HEK293T (cell line): ENCODE results near the gene FAM229B.
A peak's percentile ranks its signal among the peaks of the same experiment; 100 is the strongest.

Experiments
- CTCF ChIA-PET: fragments of 350-600 bp; formaldehyde crosslinking; extraction: SDS; loops from one replicate; lab custom pipeline; 2021; ENCODE audit warnings: antibody characterized with exemption, inconsistent platforms; lab: Yijun Ruan, JAX
- POLR2A ChIA-PET: fragments of 350-600 bp; formaldehyde crosslinking; extraction: SDS; loops from one replicate; lab custom pipeline; 2020; ENCODE audit warnings: antibody characterized with exemption, inconsistent platforms; lab: Yijun Ruan, JAX
- DNase-seq: peaks from one replicate; pipeline ENCODE4 v3.0.0; 2012; ENCODE audit warnings: mixed read lengths; ENCODE audit errors: extremely low spot score
- ARNT ChIP-seq: fragments of 450-650 bp; IDR thresholded peaks from 2 replicates; pipeline ENCODE4 v1.6.1; 2017; ENCODE audit warnings: mild to moderate bottlenecking
- BHLHE40 ChIP-seq: fragments of 450-650 bp; IDR thresholded peaks from 2 replicates; pipeline ENCODE4 v1.6.1; 2016; ENCODE audit warnings: mild to moderate bottlenecking, moderate library complexity, borderline replicate concordance
- CTBP1 ChIP-seq: fragments of 450-650 bp; IDR thresholded peaks from 2 replicates; pipeline ENCODE4 v1.6.1; 2016; ENCODE audit warnings: borderline replicate concordance
- ELF4 ChIP-seq: fragments of 450-650 bp; IDR thresholded peaks from 2 replicates; pipeline ENCODE4 v1.6.1; 2017; ENCODE audit warnings: antibody characterized with exemption
- FOXA1 ChIP-seq: fragments of 450-650 bp; IDR thresholded peaks from 2 replicates; pipeline ENCODE4 v1.6.1; 2016; ENCODE audit warnings: mild to moderate bottlenecking
- FOXK2 ChIP-seq: fragments of 450-650 bp; IDR thresholded peaks from 2 replicates; pipeline ENCODE4 v1.6.1; 2016; ENCODE audit warnings: mild to moderate bottlenecking
- FOXM1 ChIP-seq: fragments of 450-650 bp; IDR thresholded peaks from 2 replicates; pipeline ENCODE4 v1.6.1; 2017; ENCODE audit warnings: mild to moderate bottlenecking, borderline replicate concordance
- HDGF ChIP-seq: fragments of 450-650 bp; IDR thresholded peaks from 2 replicates; pipeline ENCODE4 v1.6.1; 2017; ENCODE audit warnings: antibody characterized with exemption, borderline replicate concordance
- L3MBTL2 ChIP-seq: fragments of 450-650 bp; conservative IDR thresholded peaks from 2 replicates; pipeline ENCODE4 v1.6.1; 2016; ENCODE audit warnings: mild to moderate bottlenecking
- LEF1 ChIP-seq: fragments of 450-650 bp; IDR thresholded peaks from 2 replicates; pipeline ENCODE4 v1.6.1; 2017; ENCODE audit warnings: mild to moderate bottlenecking, borderline replicate concordance
- NFRKB ChIP-seq: fragments of 450-650 bp; IDR thresholded peaks from 2 replicates; pipeline ENCODE4 v1.6.1; 2016; ENCODE audit warnings: mild to moderate bottlenecking, moderate library complexity
- SP1 ChIP-seq: fragments of 450-650 bp; IDR thresholded peaks from 2 replicates; pipeline ENCODE4 v1.6.1; 2017
- SUZ12 ChIP-seq: fragments of 450-650 bp; IDR thresholded peaks from 2 replicates; pipeline ENCODE4 v1.6.1; 2016; ENCODE audit warnings: mild to moderate bottlenecking
- TARDBP ChIP-seq: fragments of 450-650 bp; IDR thresholded peaks from 2 replicates; pipeline ENCODE4 v1.6.1; 2016
- ZNF384 ChIP-seq: fragments of 450-650 bp; IDR thresholded peaks from 2 replicates; pipeline ENCODE4 v1.6.1; 2016
- TF ChIP-seq, protein P1 (sequence below): fragments of 450-650 bp; IDR thresholded peaks from 2 replicates; pipeline ENCODE4 v1.6.1; 2016

The FAM229B gene, protein sequence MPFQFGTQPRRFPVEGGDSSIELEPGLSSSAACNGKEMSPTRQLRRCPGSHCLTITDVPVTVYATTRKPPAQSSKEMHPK

GRCh38 chr6:112087136-112087911, at the start of gene FAM229B, which contains the start of gene TUBE1:
TSS of gene FAM229B (plus strand) at chr6:112087591. CDS start at chr6:112099284, 11,693 bp downstream.
TSS of gene TUBE1 (minus strand) at chr6:112087482. CDS start at chr6:112087434, 48 bp downstream.
- DNase-seq, result peak; percentile 94
- ChIA-PET POLR2A (interaction anchor here (0.6 to 2.2 kb wide), 30 partner anchors 8 to 1105 kb away, joined by 3 to 18 read pairs (median 4); partner anchors contain the start of gene RPF2), CTCF (interaction anchor here (0.8 to 1.3 kb wide), 5 partner anchors 27 to 183 kb away, joined by 3 to 5 read pairs (median 3); no protein-coding TSS in a partner anchor)
- TF ChIP-seq HDGF, result no peak
- TF ChIP-seq, protein P1, sequence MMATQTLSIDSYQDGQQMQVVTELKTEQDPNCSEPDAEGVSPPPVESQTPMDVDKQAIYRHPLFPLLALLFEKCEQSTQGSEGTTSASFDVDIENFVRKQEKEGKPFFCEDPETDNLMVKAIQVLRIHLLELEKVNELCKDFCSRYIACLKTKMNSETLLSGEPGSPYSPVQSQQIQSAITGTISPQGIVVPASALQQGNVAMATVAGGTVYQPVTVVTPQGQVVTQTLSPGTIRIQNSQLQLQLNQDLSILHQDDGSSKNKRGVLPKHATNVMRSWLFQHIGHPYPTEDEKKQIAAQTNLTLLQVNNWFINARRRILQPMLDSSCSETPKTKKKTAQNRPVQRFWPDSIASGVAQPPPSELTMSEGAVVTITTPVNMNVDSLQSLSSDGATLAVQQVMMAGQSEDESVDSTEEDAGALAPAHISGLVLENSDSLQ, result peak; percentile 60

DNA sequence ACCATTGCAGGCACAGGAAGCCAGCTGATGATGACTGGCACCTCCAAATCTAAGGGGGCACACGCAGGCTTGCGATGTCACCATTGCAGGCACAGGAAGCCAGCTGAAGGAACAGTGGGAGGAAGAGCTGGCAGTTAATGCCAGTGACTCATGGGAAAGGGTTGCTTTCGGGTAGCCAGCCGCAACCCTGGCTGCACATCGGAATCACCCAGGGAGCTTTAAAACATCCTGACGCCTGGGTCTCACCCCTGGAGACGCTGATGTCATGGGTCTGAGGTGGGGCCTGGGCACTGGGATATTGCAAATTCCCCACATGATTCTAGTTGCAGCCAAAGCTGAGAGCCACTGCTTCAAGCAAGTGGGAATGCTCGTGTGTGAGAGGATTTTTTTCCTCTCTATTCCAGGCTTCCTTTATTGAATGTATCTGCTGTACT, 49.6 kb upstream of the FAM229B start:
- TF ChIP-seq ARNT (no peak), ZNF384 (no peak), LEF1 (no peak), TARDBP (no peak), FOXM1 (no peak), L3MBTL2 (no peak), FOXA1 (no peak), SUZ12 (no peak), CTBP1 (no peak), FOXK2 (no peak), BHLHE40 (no peak), SP1 (no peak), NFRKB (no peak), ELF4 (no peak)
- TF ChIP-seq, protein P1, result no peak
- ChIA-PET POLR2A (no interaction called here), CTCF (interaction anchor here (0.6 kb wide), 1 partner anchor 27 kb away, joined by 3 read pairs; no protein-coding TSS in a partner anchor)
- DNase-seq, result no peak

- no peak for DNase-seq
- POLR2A ChIA-PET, result no interaction called here
- TF ChIP-seq SP1 (no peak), L3MBTL2 (no peak), FOXA1 (no peak), LEF1 (no peak), ARNT (no peak), NFRKB (no peak), SUZ12 (no peak), FOXM1 (no peak), ZNF384 (no peak), TARDBP (no peak)
- CTCF ChIA-PET, result interaction anchor here (0.6 to 1.4 kb wide), 3 partner anchors 9 to 392 kb away, joined by 3 to 6 read pairs (median 3); no protein-coding TSS in a partner anchor
Observed at GRCh38 chr6:112038268-112038667, 49.1 kb upstream of the FAM229B start.

- ChIA-PET POLR2A (no interaction called here), CTCF (interaction anchor here (0.8 to 1.4 kb wide), 2 partner anchors 10 to 392 kb away, joined by 3 to 6 read pairs; no protein-coding TSS in a partner anchor)
- TF ChIP-seq NFRKB (no peak), CTBP1 (no peak)
- DNase-seq, result no peak
Observed at GRCh38 chr6:112038756-112039430, 48.5 kb upstream of the FAM229B start.

- no peak for DNase-seq
- POLR2A ChIA-PET, result no interaction called here
- TF ChIP-seq L3MBTL2 (no peak), SUZ12 (no peak), CTBP1 (no peak), ELF4 (no peak), HDGF (no peak), SP1 (no peak), FOXA1 (no peak), ZNF384 (no peak), TARDBP (no peak), ARNT (no peak), NFRKB (no peak), BHLHE40 (no peak), FOXM1 (no peak)
- TF ChIP-seq, protein P1, result no peak
- CTCF ChIA-PET, result interaction anchor here (1.4 kb wide), 1 partner anchor 10 kb away, joined by 6 read pairs; no protein-coding TSS in a partner anchor
Observed at GRCh38 chr6:112039431-112039770, 48.0 kb upstream of the FAM229B start.

GRCh38 chr6:112040956-112041355, 46.4 kb upstream of the FAM229B start:
- CTCF ChIA-PET, result interaction anchor here (0.9 to 1.3 kb wide), 3 partner anchors 12 to 331 kb away, joined by 3 to 4 read pairs (median 3); no protein-coding TSS in a partner anchor
- no peak for DNase-seq
- POLR2A ChIA-PET, result interaction anchor here (0.6 kb wide), 1 partner anchor 27 kb away, joined by 3 read pairs; no protein-coding TSS in a partner anchor
- TF ChIP-seq ZNF384 (no peak), FOXK2 (no peak), BHLHE40 (no peak), HDGF (no peak), SP1 (no peak), LEF1 (no peak), ELF4 (no peak), CTBP1 (no peak), SUZ12 (no peak), ARNT (no peak), FOXA1 (no peak), FOXM1 (no peak), TARDBP (no peak)
- TF ChIP-seq, protein P1, result no peak
